H1 (cell line): ENCODE data around the gene RBM45. TPM values are rescaled to one million over a fixed set of nuclear protein-coding genes. Genes with fewer than 3 reads are reported as not detected.

Experiments used
- CTCF ChIA-PET: fragments of 300-600 bp; sonication (Branson Sonifier 250); formaldehyde crosslinking; loops from one replicate; lab custom pipeline; 2021; ENCODE audit not compliant: partially characterized antibody; lab: Charles Lee
- POLR2A ChIA-PET: fragments of 300-600 bp; sonication (Branson Sonifier 250); formaldehyde crosslinking; loops from one replicate; lab custom pipeline; 2021; ENCODE audit warnings: inconsistent platforms; ENCODE audit not compliant: partially characterized antibody; lab: Charles Lee
- DNase-seq, 2 experiments: peaks; one replicate each; pipeline versions ENCODE4 v3.0.0 to v3.0.0-alpha.2; 2010 to 2022; ENCODE audit warnings: low spot score in 2 of 2, low read depth in 1 of 2, mixed read lengths in 1 of 2
- FAIRE-seq: peaks from 2 replicates; lab custom pipeline; 2011; peaks lifted over from hg19 to GRCh38; lab: Jason Lieb, UNC
- H2AFZ ChIP-seq: 2 replicates; pipeline ENCODE4 v1.8.1; 2012; ENCODE audit warnings: low read length, inconsistent platforms
- H2AK5ac ChIP-seq: 2 replicates; pipeline ENCODE4 v1.6.1; 2013; ENCODE audit warnings: low read depth, low read length
- H2BK120ac ChIP-seq: replicated peaks from 2 replicates; pipeline ENCODE3; 2013; ENCODE audit warnings: low read depth, low read length, inconsistent platforms
- H2BK12ac ChIP-seq: 2 replicates; pipeline ENCODE4 v1.6.1; 2013; ENCODE audit warnings: low read depth, low read length
- H2BK15ac ChIP-seq: 2 replicates; pipeline ENCODE4 v1.6.1; 2013; ENCODE audit warnings: low read length
- H2BK20ac ChIP-seq: 2 replicates; pipeline ENCODE4 v1.6.1; 2013; ENCODE audit warnings: low read length
- H2BK5ac ChIP-seq: 2 replicates; pipeline ENCODE4 v1.6.1; 2013; ENCODE audit warnings: low read depth, low read length
- H3K14ac ChIP-seq: 2 replicates; pipeline ENCODE4 v1.6.1; 2013; ENCODE audit warnings: inconsistent platforms; ENCODE audit not compliant: insufficient read length
- H3K18ac ChIP-seq: 2 replicates; pipeline ENCODE4 v1.6.1; 2013; ENCODE audit warnings: low read length; ENCODE audit errors: extremely low read depth
- H3K23ac ChIP-seq: 2 replicates; pipeline ENCODE4 v1.6.1; 2013; ENCODE audit warnings: inconsistent platforms; ENCODE audit not compliant: insufficient read length
- H3K23me2 ChIP-seq: 2 replicates; pipeline ENCODE4 v1.6.1; 2013; ENCODE audit warnings: low read depth, low read length
- H3K27ac ChIP-seq: 2 replicates; pipeline ENCODE4 v1.6.1; 2011; ENCODE audit warnings: low read depth, low read length, inconsistent platforms
- H3K27me3 ChIP-seq, 4 experiments: replicated peaks in 1 of 4; 1 replicate in 1 of 4; 2 replicates in 3 of 4; pipeline versions ENCODE4 v1.6.1 to v1.8.1; 2011 to 2013; ENCODE audit warnings: low read length in 3 of 4, mild to moderate bottlenecking in 3 of 4, inconsistent platforms in 2 of 4, mixed read lengths in 2 of 4, moderate library complexity in 1 of 4; ENCODE audit not compliant: control insufficient read depth in 3 of 4, insufficient read depth in 3 of 4; ENCODE audit errors: extremely low read depth in 1 of 4
- H3K36me3 ChIP-seq, 4 experiments: 2 replicates each; pipeline versions ENCODE4 v1.6.1 to v1.8.1; 2011 to 2013; ENCODE audit warnings: mild to moderate bottlenecking in 4 of 4, low read length in 3 of 4, moderate library complexity in 2 of 4, control low read depth in 1 of 4, inconsistent platforms in 1 of 4; ENCODE audit not compliant: insufficient read depth in 4 of 4, control insufficient read depth in 2 of 4
- H3K4ac ChIP-seq: replicated peaks from 2 replicates; pipeline ENCODE3; 2013; ENCODE audit warnings: low read length, low read depth, mixed read lengths, inconsistent platforms; ENCODE audit not compliant: insufficient read length
- H3K4me1 ChIP-seq, 4 experiments: replicated peaks in 1 of 4; 1 replicate in 1 of 4; 2 replicates in 3 of 4; pipeline versions ENCODE4 v1.6.1 to v1.8.1; 2011 to 2013; ENCODE audit warnings: low read length in 3 of 4, inconsistent platforms in 2 of 4, mixed read lengths in 1 of 4; ENCODE audit not compliant: insufficient read depth in 4 of 4, control insufficient read depth in 3 of 4
- H3K4me2 ChIP-seq, 2 experiments: 2 replicates each; pipeline versions ENCODE4 v1.6.1 to v1.8.1; 2011 to 2013; ENCODE audit warnings: low read depth in 2 of 2, low read length in 2 of 2, control low read depth in 1 of 2, inconsistent platforms in 1 of 2, mild to moderate bottlenecking in 1 of 2; ENCODE audit not compliant: insufficient read depth in 1 of 2
- H3K4me3 ChIP-seq, 4 experiments: fragments of 200-600, 300-600 bp in 1 of 4; sonication (generic), shearing (Covaris generic), sonication (Bioruptor Twin) in 1 of 4; 2 replicates each; pipeline versions ENCODE4 v1.5.1 to v1.8.1; 2011 to 2016; ENCODE audit warnings: low read length in 4 of 4, low read depth in 3 of 4, control low read depth in 2 of 4, inconsistent platforms in 2 of 4, mild to moderate bottlenecking in 2 of 4, mixed read lengths in 1 of 4, moderate library complexity in 1 of 4; ENCODE audit not compliant: insufficient read depth in 2 of 4; ENCODE audit errors: extremely low read depth in 1 of 4
- H3K56ac ChIP-seq: replicated peaks from 2 replicates; pipeline ENCODE3; 2013; ENCODE audit warnings: low read depth, mild to moderate bottlenecking, mixed read lengths, low read length, inconsistent platforms; ENCODE audit not compliant: insufficient read length
- H3K79me1 ChIP-seq: 2 replicates; pipeline ENCODE4 v1.6.1; 2013; ENCODE audit warnings: low read depth, low read length, control low read depth
- H3K79me2 ChIP-seq, 2 experiments: 2 replicates each; pipeline versions ENCODE4 v1.6.1 to v1.8.1; 2012 to 2013; ENCODE audit warnings: low read length in 2 of 2, mild to moderate bottlenecking in 2 of 2, inconsistent platforms in 1 of 2; ENCODE audit not compliant: insufficient read depth in 2 of 2, control insufficient read depth in 1 of 2
- H3K9ac ChIP-seq, 4 experiments: replicated peaks in 1 of 4; 1 replicate in 1 of 4; 2 replicates in 3 of 4; pipeline versions ENCODE4 v1.6.1 to v1.8.1; 2011 to 2013; ENCODE audit warnings: low read depth in 3 of 4, low read length in 3 of 4, control low read depth in 2 of 4, mild to moderate bottlenecking in 2 of 4, moderate library complexity in 2 of 4, inconsistent platforms in 1 of 4; ENCODE audit errors: extremely low read depth in 1 of 4
- H3K9me3 ChIP-seq, 2 experiments: 2 replicates each; pipeline versions ENCODE4 v1.6.1 to v1.8.1; 2012 to 2013; ENCODE audit warnings: mild to moderate bottlenecking in 2 of 2, moderate library complexity in 2 of 2, control low read depth in 1 of 2, inconsistent platforms in 1 of 2, low read depth in 1 of 2, low read length in 1 of 2, mixed read lengths in 1 of 2; ENCODE audit not compliant: insufficient read depth in 2 of 2
- H4K20me1 ChIP-seq, 2 experiments: replicated peaks in 1 of 2; 2 replicates each; pipeline versions ENCODE3 to v1.8.1; 2011 to 2013; ENCODE audit warnings: inconsistent platforms in 2 of 2, low read length in 2 of 2, mild to moderate bottlenecking in 1 of 2; ENCODE audit not compliant: insufficient read depth in 2 of 2, control insufficient read depth in 1 of 2
- H4K5ac ChIP-seq: 2 replicates; pipeline ENCODE4 v1.6.1; 2013; ENCODE audit warnings: low read length, low read depth, mixed read lengths, inconsistent platforms; ENCODE audit not compliant: insufficient read length
- H4K8ac ChIP-seq: 2 replicates; pipeline ENCODE4 v1.8.0; 2013; ENCODE audit warnings: mild to moderate bottlenecking, moderate library complexity, low read length, inconsistent platforms; ENCODE audit not compliant: insufficient read depth; ENCODE audit errors: extremely low read depth
- H4K91ac ChIP-seq: replicated peaks from 2 replicates; pipeline ENCODE3; 2013; ENCODE audit warnings: low read length, mixed read lengths, inconsistent platforms; ENCODE audit not compliant: insufficient read length
- BACH1 ChIP-seq: IDR thresholded peaks from 2 replicates; pipeline ENCODE4 v1.6.1; 2012; ENCODE audit warnings: low read length, improper control_type of control experiment
- CHD2 ChIP-seq: IDR thresholded peaks from 2 replicates; pipeline ENCODE4 v1.6.1; 2012; ENCODE audit warnings: low read length, improper control_type of control experiment
- EP300 ChIP-seq, 2 experiments: IDR thresholded peaks; 1 replicate in 1 of 2; 2 replicates in 1 of 2; pipeline ENCODE4 v1.6.1; 2011 to 2012; ENCODE audit warnings: low read depth in 2 of 2, low read length in 2 of 2, mild to moderate bottlenecking in 2 of 2, borderline replicate concordance in 1 of 2, inconsistent platforms in 1 of 2, moderate library complexity in 1 of 2
- FOSL1 ChIP-seq: IDR thresholded peaks from 2 replicates; pipeline ENCODE4 v1.6.1; 2011; ENCODE audit warnings: mild to moderate bottlenecking, low read depth, low read length, moderate library complexity; ENCODE audit not compliant: insufficient read depth
- PHF8 ChIP-seq: fragments of 200-600 bp; sonication (generic); conservative IDR thresholded peaks from 2 replicates; pipeline ENCODE4 v1.7.1; 2012; ENCODE audit warnings: low read depth, mild to moderate bottlenecking, inconsistent platforms, low read length, moderate library complexity
- RAD21 ChIP-seq, 2 experiments: IDR thresholded peaks in 1 of 2; conservative IDR thresholded peaks in 1 of 2; 2 replicates each; pipeline ENCODE4 v1.6.1; 2011; ENCODE audit warnings: low read depth in 2 of 2, low read length in 2 of 2, improper control_type of control experiment in 1 of 2, inconsistent platforms in 1 of 2, mild to moderate bottlenecking in 1 of 2, moderate library complexity in 1 of 2
- TAF1 ChIP-seq: IDR thresholded peaks from 2 replicates; pipeline ENCODE4 v1.6.1; 2011; ENCODE audit warnings: mild to moderate bottlenecking, low read depth, low read length
- TCF12 ChIP-seq: IDR thresholded peaks from 2 replicates; pipeline ENCODE4 v1.6.1; 2011; ENCODE audit warnings: low read depth, mild to moderate bottlenecking, low read length
- WGBS, 2 experiments: shearing (Covaris generic) in 1 of 2; methylation state at CpG; one replicate each; pipeline versions ENCODE4 v1.1.6 to v1.1.7; 2013 to 2015; ENCODE audit warnings: low lambda C conversion rate in 2 of 2, mixed read lengths in 2 of 2, inconsistent platforms in 1 of 2, low coverage in 1 of 2, missing lambda C conversion rate in 1 of 2; ENCODE audit not compliant: insufficient replicate concordance in 2 of 2, insufficient coverage in 1 of 2, insufficient read length in 1 of 2; ENCODE audit errors: extremely low coverage in 1 of 2, missing lambda C conversion rate in 1 of 2; 5-methylcytosine and 5-hydroxymethylcytosine counted together
- polyA plus RNA-seq, 7 experiments: library from polyadenylated mRNA; depleted of rRNA in 3 of 7; stranded (reverse) in 5 of 7; unstranded in 2 of 7; fragments of >200 nt in 5 of 7; fragments of 200-250 nt in 2 of 7; gene quantifications; 1 replicate in 5 of 7; 2 replicates in 1 of 7; 4 replicates in 1 of 7; pipeline versions ENCODE4 v1.2.1 to v1.2.3, GENCODE V29; 2011 to 2013; ENCODE audit warnings: missing spikeins in 2 of 7, mixed read lengths in 2 of 7
- total RNA-seq: library from RNA; stranded (reverse); fragmentation: NEBNext Ultra II Directional; extraction: Animal tissue kit (Norgen Biotek cat#: 25700); gene quantifications from 2 replicates; pipeline ENCODE4 v1.2.1, GENCODE V29; 2021
- TF ChIP-seq, protein P1 (sequence below): IDR thresholded peaks from 2 replicates; pipeline ENCODE4 v1.6.1; 2012; ENCODE audit warnings: low read length, inconsistent platforms

RBM45 gene
- total and polyA plus RNA-seq, 2 of the 8 experiments (the other 6 are each of a cell fraction or from before 2014, with no cell fraction given): 4.7 to 10.4 TPM

DNA sequence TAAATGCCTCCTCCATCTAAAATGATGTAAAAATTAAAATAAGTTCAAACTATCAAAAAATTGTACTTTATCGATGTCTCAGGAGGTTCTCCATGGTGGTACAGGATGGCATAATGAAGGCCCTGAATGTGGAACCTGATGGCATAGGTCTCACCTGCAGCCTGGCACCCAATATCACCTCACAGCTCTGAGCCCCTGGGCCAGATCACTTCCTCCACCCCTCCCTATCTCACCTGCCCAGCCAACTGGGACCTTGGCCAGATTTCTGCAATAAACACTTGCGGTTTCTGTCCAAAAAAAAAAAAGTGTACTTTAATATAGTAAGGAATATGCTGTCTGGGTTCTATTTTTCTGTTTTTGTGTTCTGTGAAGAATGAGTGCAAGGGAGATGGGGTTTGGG is 6.7 kb upstream of the RBM45 start:
- Histone ChIP-seq H3K9ac (no peak overlapping the region), H2AK5ac (no peak overlapping the region), H3K27me3 (no peaks in the 10 kb centered on the region), H4K20me1 (no peaks in the 10 kb centered on the region), H2BK15ac (no peak overlapping the region), H3K9me3 (no peaks in the 10 kb centered on the region), H2BK20ac (no peak overlapping the region), H2BK120ac (no peak overlapping the region), H3K23ac (no peak overlapping the region), H3K56ac (no peak overlapping the region), H3K4ac (no peak overlapping the region), H2BK5ac (no peak overlapping the region), H3K79me2 (no peaks in the 10 kb centered on the region), H3K36me3 (no peaks in the 10 kb centered on the region), H2BK12ac (no peak overlapping the region), H3K4me3 (no peak overlapping the region), H3K4me2 (no peak overlapping the region), H4K91ac (no peak overlapping the region), H4K5ac (no peak overlapping the region), H3K79me1 (no peaks in the 10 kb centered on the region), H3K4me1 (no peaks in the 10 kb centered on the region), H3K18ac (no peak overlapping the region), H2AFZ (no peak overlapping the region), H3K14ac (no peak overlapping the region), H3K27ac (no peak overlapping the region), H3K23me2 (no peaks in the 10 kb centered on the region), H4K8ac (no peak overlapping the region)
- DNase-seq: no peak
- FAIRE-seq: no peak
- ChIA-PET POLR2A (interaction anchor here (1.0 kb wide), 1 partner anchor 320 kb away, joined by 3 read pairs; no protein-coding TSS in a partner anchor), CTCF (no interaction called here)
- WGBS, 2 experiments: 55% methylated on average over 2 of the region's 2 CpGs; no CpG with 5 or more reads in 1 of the 2 experiments
- no peak for TF ChIP-seq TCF12
- no peak for TF ChIP-seq PHF8
- no peak for TF ChIP-seq EP300 (IDR thresholded peaks at IDR 0.05; ENCODE audit: borderline replicate concordance in 1 of 2, low read depth in 2 of 2, low read length in 2 of 2)
- TF ChIP-seq, protein P1, sequence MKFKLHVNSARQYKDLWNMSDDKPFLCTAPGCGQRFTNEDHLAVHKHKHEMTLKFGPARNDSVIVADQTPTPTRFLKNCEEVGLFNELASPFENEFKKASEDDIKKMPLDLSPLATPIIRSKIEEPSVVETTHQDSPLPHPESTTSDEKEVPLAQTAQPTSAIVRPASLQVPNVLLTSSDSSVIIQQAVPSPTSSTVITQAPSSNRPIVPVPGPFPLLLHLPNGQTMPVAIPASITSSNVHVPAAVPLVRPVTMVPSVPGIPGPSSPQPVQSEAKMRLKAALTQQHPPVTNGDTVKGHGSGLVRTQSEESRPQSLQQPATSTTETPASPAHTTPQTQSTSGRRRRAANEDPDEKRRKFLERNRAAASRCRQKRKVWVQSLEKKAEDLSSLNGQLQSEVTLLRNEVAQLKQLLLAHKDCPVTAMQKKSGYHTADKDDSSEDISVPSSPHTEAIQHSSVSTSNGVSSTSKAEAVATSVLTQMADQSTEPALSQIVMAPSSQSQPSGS: no peak
- TF ChIP-seq FOSL1: no peak
- no peak for TF ChIP-seq TAF1
- TF ChIP-seq CHD2: no peak
- no peak for TF ChIP-seq RAD21 (IDR thresholded peaks at IDR 0.05 in 1 of 2, conservative IDR thresholded peaks at IDR 0.05 in 1 of 2; ENCODE audit: low read depth in 2 of 2, low read length in 2 of 2)
- TF ChIP-seq BACH1: no peak
